22Rv1 (cell line): Measurements from ENCODE around the gene NRG3.

Experiments
- H3K27ac ChIP-seq: fragments of 450-650 bp; 2 replicates; pipeline ENCODE4 v1.5.1; 2017
- CTCF ChIP-seq: fragments of 450-650 bp; IDR thresholded peaks from 2 replicates; pipeline ENCODE4 v1.5.1; 2017; ENCODE audit warnings: mild to moderate bottlenecking
- ZFX ChIP-seq: fragments of 450-650 bp; IDR thresholded peaks from 2 replicates; pipeline ENCODE4 v1.6.1; 2017; ENCODE audit warnings: antibody characterized with exemption, borderline replicate concordance

NRG3 gene

GRCh38 chr10:82536668-82537067 is 661.7 kb downstream of the NRG3 start:
- TF ChIP-seq CTCF (no peak), ZFX (no peak)
- H3K27ac ChIP-seq = no peak overlapping the region

- H3K27ac ChIP-seq = no peak overlapping the region
- TF ChIP-seq CTCF = no peak
- no peak for TF ChIP-seq ZFX
These were observed 663.3 kb downstream of the NRG3 start for GRCh38 chr10:82538272-82538671.

- no peak for TF ChIP-seq ZFX
- no peak for TF ChIP-seq CTCF
- no peak overlapping the region for H3K27ac ChIP-seq
These were observed 668.6 kb downstream of the NRG3 start for GRCh38 chr10:82543631-82544030.

- TF ChIP-seq ZFX (no peak), CTCF (no peak)
- no peak overlapping the region for H3K27ac ChIP-seq
These were observed 669.4 kb downstream of the NRG3 start for GRCh38 chr10:82544377-82544776.

GRCh38 chr10:82551506-82551905 is 676.5 kb downstream of the NRG3 start:
- no peak overlapping the region for H3K27ac ChIP-seq
- TF ChIP-seq CTCF = no peak
- TF ChIP-seq ZFX = no peak

GRCh38 chr10:82552267-82552666 is 677.3 kb downstream of the NRG3 start:
- H3K27ac ChIP-seq = no peak overlapping the region
- TF ChIP-seq ZFX (no peak), CTCF (no peak)

GRCh38 chr10:82554381-82554780 is 679.4 kb downstream of the NRG3 start:
- TF ChIP-seq CTCF (no peak), ZFX (no peak)
- no peak overlapping the region for H3K27ac ChIP-seq
